ENCODE measurements around the gene BMPR1A.

GRCh38 chr10:86972613-86973380 is 216.4 kb downstream of the BMPR1A start:
- no peak for TF ChIP-seq CTCF (IDR thresholded peaks at IDR 0.05)
- no peak for TF ChIP-seq POLR2AphosphoS5 (IDR thresholded peaks at IDR 0.05)
- TF ChIP-seq POLR2A (IDR thresholded peaks at IDR 0.05), result no peak
